Measurements from ENCODE around the gene MTAP.

The MTAP gene

GRCh38 chr9:21802418-21803000 lies at the start of gene MTAP:
MTAP (plus strand) TSS chr9:21802636; CDS start chr9:21802749, 113 bp downstream.
- DNase-seq = peak; percentile 62 to 72

- no peak for DNase-seq
Observed at GRCh38 chr9:21753523-21753922, 48.9 kb upstream of the MTAP start.

- no peak for DNase-seq
Observed at GRCh38 chr9:21754741-21755140, 47.7 kb upstream of the MTAP start.

- DNase-seq = no peak
Observed at GRCh38 chr9:21758540-21758939, 43.9 kb upstream of the MTAP start.

GRCh38 chr9:21761309-21761901 lies 41.0 kb upstream of the MTAP start:
- DNase-seq = no peak

- no peak for DNase-seq
Observed at GRCh38 chr9:21762064-21762463, 40.4 kb upstream of the MTAP start.

GRCh38 chr9:21764846-21765245 lies 37.6 kb upstream of the MTAP start:
- no peak for DNase-seq

- DNase-seq = no peak
Observed at GRCh38 chr9:21766096-21766495, 36.3 kb upstream of the MTAP start.

GRCh38 chr9:21770871-21771560 lies 31.4 kb upstream of the MTAP start:
- DNase-seq = no peak

GRCh38 chr9:21777701-21778100 lies 24.7 kb upstream of the MTAP start:
- DNase-seq = no peak

GRCh38 chr9:21778304-21778703 lies 24.1 kb upstream of the MTAP start:
- DNase-seq = peak; percentile 59 to 71

- no peak for DNase-seq
Observed at GRCh38 chr9:21779397-21779796, 23.0 kb upstream of the MTAP start.

- DNase-seq = no peak
Observed at GRCh38 chr9:21781656-21782055, 20.8 kb upstream of the MTAP start.

GRCh38 chr9:21782205-21782604 lies 20.2 kb upstream of the MTAP start:
- no peak for DNase-seq

GRCh38 chr9:21788752-21789151 lies 13.7 kb upstream of the MTAP start:
- no peak for DNase-seq

- DNase-seq = peak; percentile 78 to 87
Observed at GRCh38 chr9:21789541-21790037, 12.8 kb upstream of the MTAP start.

- DNase-seq = no peak
Observed at GRCh38 chr9:21795483-21795882, 7.0 kb upstream of the MTAP start.

GRCh38 chr9:21796768-21797167 lies 5.7 kb upstream of the MTAP start:
- DNase-seq = no peak

- DNase-seq = no peak
Observed at GRCh38 chr9:21800931-21801682, 1.3 kb upstream of the MTAP start.

- peak in 1 of 2 donors; percentile 15 for DNase-seq
Observed at GRCh38 chr9:21801683-21802417, 586 bp upstream of the MTAP start.

GRCh38 chr9:21803649-21804048 lies 1.2 kb downstream of the MTAP start:
- DNase-seq = no peak

GRCh38 chr9:21804331-21804730 lies 1.9 kb downstream of the MTAP start:
- DNase-seq = no peak

GRCh38 chr9:21804791-21805190 lies 2.4 kb downstream of the MTAP start:
- no peak for DNase-seq

Data from inflammatory macrophage treated with lipopolysaccharide for 1 hour (primary cell).